Naive thymus-derived CD4-positive, alpha-beta T cell (primary cell): Measurements from ENCODE around the gene BCAT1. TPM values are rescaled to one million over a fixed set of nuclear protein-coding genes. Genes with fewer than 3 reads are reported as not detected.
A peak's percentile ranks its signal among the peaks of the same experiment; 100 is the strongest.
"Not testable (repeated sequence)": the region's sequence is repeated elsewhere in the genome, so short reads cannot be mapped to it uniquely, and the experiment has no call there.

Experiments used
- ATAC-seq: fragments of 150-1000 bp; cut with Tn5 transposase; 2 replicates; pipeline ENCODE4 v1.10.0; 2021; ENCODE audit warnings: mild to moderate bottlenecking, moderate library complexity
- CTCF ChIA-PET: fragments of 350-600 bp; sonication (Branson Sonifier 250); formaldehyde crosslinking; loops from one replicate; lab custom pipeline; 2021; ENCODE audit warnings: antibody characterized with exemption; lab: Charles Lee
- POLR2A ChIA-PET: fragments of 350-600 bp; sonication (Branson Sonifier 250); formaldehyde crosslinking; loops from one replicate; lab custom pipeline; 2021; ENCODE audit warnings: antibody characterized with exemption, inconsistent platforms; lab: Charles Lee
- DNase-seq, 9 donors: peaks; one replicate each; pipeline versions ENCODE4 v3.0.0 to v3.0.0-alpha.2; 2020 to 2022; ENCODE audit warnings: mixed read lengths in 1 of 9
- H3K27ac ChIP-seq: one replicate; pipeline ENCODE4 v1.7.0; 2013; ENCODE audit warnings: mild to moderate bottlenecking, low read depth, low read length, moderate library complexity
- H3K27me3 ChIP-seq, 2 donors: one replicate each; pipeline ENCODE4 v1.7.0; 2013; ENCODE audit warnings: low read length in 2 of 2, mild to moderate bottlenecking in 2 of 2, moderate library complexity in 2 of 2; ENCODE audit not compliant: control insufficient read depth in 2 of 2, insufficient read depth in 2 of 2
- H3K36me3 ChIP-seq, 3 experiments: 1 replicate in 2 of 3; 2 replicates in 1 of 3; pipeline ENCODE4 v1.7.0; 2013; ENCODE audit warnings: low read length in 3 of 3, mild to moderate bottlenecking in 3 of 3, moderate library complexity in 1 of 3; ENCODE audit not compliant: insufficient read depth in 3 of 3, control insufficient read depth in 2 of 3
- H3K4me1 ChIP-seq, 2 donors: one replicate each; pipeline ENCODE4 v1.7.0; 2013; ENCODE audit warnings: low read length in 2 of 2, mild to moderate bottlenecking in 2 of 2, moderate library complexity in 1 of 2; ENCODE audit not compliant: control insufficient read depth in 2 of 2, insufficient read depth in 2 of 2
- H3K4me3 ChIP-seq: 2 replicates; pipeline ENCODE4 v1.7.0; 2013; ENCODE audit warnings: mild to moderate bottlenecking, low read length
- H3K9me3 ChIP-seq, 3 experiments: 1 replicate in 2 of 3; 2 replicates in 1 of 3; pipeline ENCODE4 v1.7.0; 2013; ENCODE audit warnings: low read length in 3 of 3; ENCODE audit not compliant: control insufficient read depth in 2 of 3
- H3K27ac Mint-ChIP-seq, 9 donors: one replicate each; pipeline ENCODE4 v1.8.0; 2020 to 2022; ENCODE audit warnings: mixed read lengths in 9 of 9, mild to moderate bottlenecking in 8 of 9, moderate library complexity in 5 of 9, inconsistent platforms in 2 of 9
- H3K27me3 Mint-ChIP-seq, 5 donors: one replicate each; pipeline ENCODE4 v1.8.0; 2021 to 2022; ENCODE audit warnings: mixed read lengths in 5 of 5, mild to moderate bottlenecking in 1 of 5
- H3K36me3 Mint-ChIP-seq, 5 donors: one replicate each; pipeline ENCODE4 v1.8.0; 2020 to 2022; ENCODE audit warnings: mixed read lengths in 5 of 5, mild to moderate bottlenecking in 3 of 5, inconsistent platforms in 1 of 5
- H3K4me1 Mint-ChIP-seq, 7 donors: one replicate each; pipeline ENCODE4 v1.8.0; 2020 to 2022; ENCODE audit warnings: mixed read lengths in 7 of 7, mild to moderate bottlenecking in 3 of 7, inconsistent platforms in 1 of 7
- H3K4me3 Mint-ChIP-seq, 10 donors: one replicate each; pipeline ENCODE4 v1.8.0; 2020 to 2022; ENCODE audit warnings: mild to moderate bottlenecking in 10 of 10, mixed read lengths in 10 of 10, moderate library complexity in 6 of 10, inconsistent platforms in 2 of 10
- H3K9me3 Mint-ChIP-seq, 11 donors: one replicate each; pipeline ENCODE4 v1.8.0; 2020 to 2022; ENCODE audit warnings: mixed read lengths in 11 of 11, mild to moderate bottlenecking in 4 of 11, inconsistent platforms in 1 of 11, moderate library complexity in 1 of 11
- intact Hi-C, 2 donors: fragments of 100-400 bp; cut with micrococcal nuclease; formaldehyde crosslinking; loops; one replicate each; pipeline ENCODE4 v1.15.1; 2023
- polyA plus RNA-seq, 2 donors: library from polyadenylated mRNA; unstranded; fragments of 300-500 nt; fragmentation: Illumina TruSeq; gene quantifications; one replicate each; pipeline ENCODE4 v1.2.3, GENCODE V29; 2021
- total RNA-seq, 6 experiments: library from RNA in 5 of 6; stranded (reverse) in 5 of 6; gene quantifications; 1 replicate in 5 of 6; 2 replicates in 1 of 6; pipeline ENCODE4 v1.2.3 and lab custom pipeline; 2021 to 2026

The BCAT1 gene
- total and polyA plus RNA-seq, 7 experiments from 2014 or later, result 0.70 to 29.3 (median 1.1) TPM

- intact Hi-C loops, result loop anchor here in 1 of 2 donors (2.0 to 5.0 kb wide), 2 partner anchors 49 to 277 kb away; no protein-coding TSS in a partner anchor
- no peak for ATAC-seq
- H3K27ac Mint-ChIP-seq, result no peak overlapping the region
- ChIA-PET POLR2A (no interaction called here), CTCF (interaction anchor here (0.6 kb wide), 1 partner anchor 536 kb away, joined by 3 read pairs; no protein-coding TSS in a partner anchor)
- no peak overlapping the region for H3K27ac ChIP-seq
- peaks cover 0 to 3% (median 1%) of the 10 kb centered on the region in 11 donors for H3K9me3 Mint-ChIP-seq
- H3K36me3 ChIP-seq, result no peaks in the 10 kb centered on the region
- H3K36me3 Mint-ChIP-seq, result peaks cover 0 to 9% (median 0%) of the 10 kb centered on the region in 5 donors
- H3K4me3 Mint-ChIP-seq, result no peak overlapping the region
- H3K4me1 Mint-ChIP-seq, result peaks cover 0 to 3% (median 0%) of the 10 kb centered on the region in 7 donors
- no peaks in the 10 kb centered on the region for H3K9me3 ChIP-seq
- no peaks in the 10 kb centered on the region for H3K27me3 ChIP-seq
- H3K4me1 ChIP-seq, result no peaks in the 10 kb centered on the region
- no peak overlapping the region for H3K4me3 ChIP-seq
- peaks cover 0 to 9% (median 5%) of the 10 kb centered on the region in 5 donors for H3K27me3 Mint-ChIP-seq
- DNase-seq, result no peak
These were observed 95.3 kb downstream of the BCAT1 start for GRCh38 chr12:24853588-24853987.

- H3K4me3 Mint-ChIP-seq, result no peak overlapping the region
- ChIA-PET POLR2A (no interaction called here), CTCF (interaction anchor here (1.2 kb wide), 1 partner anchor 278 kb away, joined by 4 read pairs; no protein-coding TSS in a partner anchor)
- DNase-seq, result no peak
- no peak for ATAC-seq
- peaks cover 0 to 8% (median 0%) of the 10 kb centered on the region in 5 donors for H3K36me3 Mint-ChIP-seq
- H3K4me1 Mint-ChIP-seq, result peaks cover 0 to 3% (median 0%) of the 10 kb centered on the region in 7 donors
- no peaks in the 10 kb centered on the region for H3K9me3 ChIP-seq
- intact Hi-C loops, result loop anchor here in 1 of 2 donors (2.0 to 5.0 kb wide), 2 partner anchors 49 to 278 kb away; no protein-coding TSS in a partner anchor
- H3K36me3 ChIP-seq, result no peaks in the 10 kb centered on the region
- H3K4me1 ChIP-seq, result no peaks in the 10 kb centered on the region
- H3K4me3 ChIP-seq, result no peak overlapping the region
- H3K27me3 Mint-ChIP-seq, result peaks cover 2 to 9% (median 5%) of the 10 kb centered on the region in 5 donors
- H3K27me3 ChIP-seq, result no peaks in the 10 kb centered on the region
- no peak overlapping the region for H3K27ac ChIP-seq
- peaks cover 0 to 3% (median 0%) of the 10 kb centered on the region in 11 donors for H3K9me3 Mint-ChIP-seq
- H3K27ac Mint-ChIP-seq, result no peak overlapping the region
These were observed 95.8 kb downstream of the BCAT1 start for GRCh38 chr12:24853094-24853493.

GRCh38 chr12:24852420-24852819 is 96.5 kb downstream of the BCAT1 start:
- no peaks in the 10 kb centered on the region for H3K9me3 ChIP-seq
- no peaks in the 10 kb centered on the region for H3K27me3 ChIP-seq
- H3K27me3 Mint-ChIP-seq, result peaks cover 4 to 10% (median 6%) of the 10 kb centered on the region in 5 donors
- intact Hi-C loops, result loop anchor here in 1 of 2 donors (2.0 to 5.0 kb wide), 2 partner anchors 50 to 278 kb away; no protein-coding TSS in a partner anchor
- H3K4me3 ChIP-seq, result no peak overlapping the region
- H3K4me1 ChIP-seq, result no peaks in the 10 kb centered on the region
- H3K9me3 Mint-ChIP-seq, result peaks cover 0 to 3% (median 0%) of the 10 kb centered on the region in 11 donors
- no peak overlapping the region for H3K27ac ChIP-seq
- no peaks in the 10 kb centered on the region for H3K36me3 ChIP-seq
- POLR2A ChIA-PET, result no interaction called here
- CTCF ChIA-PET, result interaction anchor here (1.2 kb wide), 1 partner anchor 279 kb away, joined by 4 read pairs; no protein-coding TSS in a partner anchor
- peaks cover 0 to 6% (median 0%) of the 10 kb centered on the region in 5 donors for H3K36me3 Mint-ChIP-seq
- ATAC-seq, result no peak
- H3K27ac Mint-ChIP-seq, result no peak overlapping the region
- no peak overlapping the region for H3K4me3 Mint-ChIP-seq
- H3K4me1 Mint-ChIP-seq, result peaks cover 0 to 3% (median 0%) of the 10 kb centered on the region in 7 donors
- no peak for DNase-seq

- H3K4me1 ChIP-seq, H3K9me3 ChIP-seq, H3K36me3 ChIP-seq, POLR2A ChIA-PET, H3K4me3 Mint-ChIP-seq, H3K27ac ChIP-seq, ATAC-seq, H3K4me3 ChIP-seq, H3K4me1 Mint-ChIP-seq, DNase-seq, H3K36me3 Mint-ChIP-seq, H3K27me3 ChIP-seq, H3K9me3 Mint-ChIP-seq: not testable (repeated sequence)
- Mint-ChIP-seq H3K27ac (peak overlapping the region in 1 of 9 donors; percentile 39), H3K27me3 (peaks cover 4 to 16% (median 8%) of the 10 kb centered on the region in 5 donors)
- intact Hi-C loops, result loop anchor here in 1 of 2 donors (2.0 to 5.0 kb wide), 2 partner anchors 50 to 279 kb away; no protein-coding TSS in a partner anchor
- CTCF ChIA-PET, result interaction anchor here (1.2 kb wide), 1 partner anchor 279 kb away, joined by 4 read pairs; no protein-coding TSS in a partner anchor
These were observed 97.0 kb downstream of the BCAT1 start for GRCh38 chr12:24851883-24852282.

GRCh38 chr12:24851341-24851740 is 97.6 kb downstream of the BCAT1 start:
- no peak overlapping the region for H3K4me3 ChIP-seq
- Mint-ChIP-seq H3K27me3 (peaks cover 4 to 17% (median 8%) of the 10 kb centered on the region in 5 donors), H3K4me3 (no peak overlapping the region), H3K9me3 (peaks cover 0 to 3% (median 0%) of the 10 kb centered on the region in 11 donors), H3K4me1 (peaks cover 0 to 7% (median 0%) of the 10 kb centered on the region in 7 donors), H3K36me3 (peaks cover 0 to 6% (median 0%) of the 10 kb centered on the region in 5 donors), H3K27ac (no peak overlapping the region)
- no peak for DNase-seq
- ChIA-PET CTCF (no interaction called here), POLR2A (no interaction called here)
- H3K27ac ChIP-seq, result no peak overlapping the region
- H3K4me1 ChIP-seq, result peaks cover 0 to under 1% of the 10 kb centered on the region in 2 donors
- H3K9me3 ChIP-seq, result no peaks in the 10 kb centered on the region
- no peaks in the 10 kb centered on the region for H3K27me3 ChIP-seq
- intact Hi-C loops, result loop anchor here in 1 of 2 donors (5.0 kb wide), 1 partner anchor 51 kb away; no protein-coding TSS in a partner anchor
- ATAC-seq, result no peak
- no peaks in the 10 kb centered on the region for H3K36me3 ChIP-seq

DNA sequence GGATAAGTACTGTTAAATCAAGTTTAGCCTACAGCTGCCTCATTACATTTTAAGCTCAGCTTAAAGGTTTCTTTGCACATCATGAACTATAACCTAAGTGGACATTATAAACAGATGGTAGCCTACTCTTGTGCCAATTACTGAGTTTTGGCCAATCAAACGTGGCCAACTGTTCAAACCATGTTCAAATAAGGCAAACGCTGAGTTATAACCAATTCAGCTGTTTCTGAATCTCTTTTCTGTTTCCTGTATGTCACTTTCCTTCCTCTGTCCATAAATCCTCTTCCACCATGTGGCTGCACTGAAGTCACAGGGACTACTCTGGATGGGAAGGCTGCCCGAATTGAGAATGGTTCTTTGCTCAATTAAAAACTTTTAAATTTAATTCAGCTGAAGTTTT is 98.4 kb downstream of the BCAT1 start:
- no peaks in the 10 kb centered on the region for H3K36me3 ChIP-seq
- H3K4me1 ChIP-seq, result peaks cover 0 to 4% of the 10 kb centered on the region in 2 donors
- H3K27me3 ChIP-seq, result no peaks in the 10 kb centered on the region
- no peak for ATAC-seq
- DNase-seq, result no peak
- POLR2A ChIA-PET, result no interaction called here
- Mint-ChIP-seq H3K9me3 (no peaks in the 10 kb centered on the region), H3K4me3 (no peak overlapping the region), H3K27me3 (peaks cover 4 to 17% (median 8%) of the 10 kb centered on the region in 5 donors), H3K36me3 (peaks cover 0 to 6% (median 0%) of the 10 kb centered on the region in 5 donors), H3K4me1 (peaks cover 0 to 12% (median 0%) of the 10 kb centered on the region in 7 donors), H3K27ac (no peak overlapping the region)
- no peaks in the 10 kb centered on the region for H3K9me3 ChIP-seq
- intact Hi-C loops, result loop anchor here in 1 of 2 donors (5.0 kb wide), 1 partner anchor 52 kb away; no protein-coding TSS in a partner anchor
- no peak overlapping the region for H3K27ac ChIP-seq
- H3K4me3 ChIP-seq, result no peak overlapping the region
- CTCF ChIA-PET, result no interaction called here
